ENCODE measurements around the gene KAT2B. TPM values are rescaled to one million over a fixed set of nuclear protein-coding genes. Genes with fewer than 3 reads are reported as not detected.

KAT2B gene
- total RNA-seq = 1.4 and 3.5 TPM in 2 replicates

DNA sequence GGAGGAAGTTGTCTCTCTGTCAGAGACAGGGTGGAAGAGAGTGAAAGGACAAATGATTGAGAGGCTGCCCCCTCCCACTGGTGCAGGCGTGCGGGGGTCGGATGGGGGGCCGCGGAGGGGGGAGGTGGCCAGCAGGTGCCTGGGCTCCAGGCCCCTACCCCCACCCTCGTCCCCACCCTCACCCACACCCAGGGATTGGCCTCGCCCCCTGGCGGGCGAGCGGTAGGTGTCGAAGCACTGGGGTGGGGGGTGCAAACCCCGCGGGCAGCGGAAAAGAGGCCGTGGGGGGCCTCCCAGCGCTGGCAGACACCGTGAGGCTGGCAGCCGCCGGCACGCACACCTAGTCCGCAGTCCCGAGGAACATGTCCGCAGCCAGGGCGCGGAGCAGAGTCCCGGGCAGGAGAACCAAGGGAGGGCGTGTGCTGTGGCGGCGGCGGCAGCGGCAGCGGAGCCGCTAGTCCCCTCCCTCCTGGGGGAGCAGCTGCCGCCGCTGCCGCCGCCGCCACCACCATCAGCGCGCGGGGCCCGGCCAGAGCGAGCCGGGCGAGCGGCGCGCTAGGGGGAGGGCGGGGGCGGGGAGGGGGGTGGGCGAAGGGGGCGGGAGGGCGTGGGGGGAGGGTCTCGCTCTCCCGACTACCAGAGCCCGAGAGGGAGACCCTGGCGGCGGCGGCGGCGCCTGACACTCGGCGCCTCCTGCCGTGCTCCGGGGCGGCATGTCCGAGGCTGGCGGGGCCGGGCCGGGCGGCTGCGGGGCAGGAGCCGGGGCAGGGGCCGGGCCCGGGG, at the start of gene KAT2B:
Gene KAT2B (plus strand): TSS at position 682 of the 783 bp plus-strand sequence. CDS start 32 bp downstream, at position 714.

GRCh38 chr3:20012164-20012563, 28.1 kb upstream of the KAT2B start, which contains the start of gene PP2D1:
Gene PP2D1 (minus strand): TSS chr3:20012264. CDS start chr3:20012072, 192 bp downstream.

DNA sequence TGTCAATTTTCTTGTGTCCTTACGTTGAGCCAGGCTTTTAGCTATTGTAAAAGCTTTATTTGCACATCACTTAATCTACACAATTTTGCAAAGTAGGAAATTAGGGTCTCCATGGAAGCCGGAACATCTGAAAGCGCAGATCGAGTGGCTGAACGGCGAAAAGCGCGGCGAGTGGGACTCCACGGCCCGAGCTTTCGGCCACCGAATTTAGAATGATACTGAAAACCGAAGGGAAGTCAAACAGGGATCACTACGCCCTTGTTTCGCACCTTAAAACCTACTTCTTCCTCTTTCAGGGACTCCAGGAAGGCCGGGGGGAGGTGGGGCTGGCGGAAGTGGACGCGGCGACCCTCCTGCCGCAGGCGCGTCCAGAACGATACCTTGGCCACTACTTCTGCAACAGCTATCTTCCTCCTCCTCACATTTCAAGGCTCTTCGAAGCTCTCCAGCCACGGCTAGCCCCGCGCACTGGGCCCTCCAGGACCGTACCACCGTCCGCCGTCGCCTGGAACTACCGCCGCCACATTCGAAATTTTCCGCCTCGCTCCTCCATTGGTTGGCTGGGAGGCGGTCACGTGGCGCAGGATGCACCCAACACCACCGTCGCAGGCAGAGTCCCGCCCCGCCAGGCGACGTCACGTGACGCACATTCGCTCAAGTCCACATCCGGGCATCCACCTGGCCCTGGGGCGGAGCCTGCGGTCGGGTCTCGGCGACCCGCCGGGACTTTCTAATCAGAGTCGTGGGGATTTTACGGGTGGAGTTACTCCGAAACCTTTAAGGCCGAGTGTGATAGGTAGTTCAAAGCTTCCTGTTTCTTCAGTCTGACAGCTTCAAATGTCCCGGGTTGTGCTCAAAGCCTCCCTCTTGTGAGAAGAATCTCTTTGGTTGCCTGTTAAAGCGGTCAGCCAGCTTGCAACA, 145.7 kb downstream of the KAT2B start, which contains the start of gene SGO1:
Gene SGO1 (minus strand): TSS at position 528 of the 921 bp plus-strand sequence. CDS start 2,179 bp downstream, outside the sequence.

Other genes with a start within 250 kb of the KAT2B start
- gene EFHB, start 106.2 kb upstream of the KAT2B start, total RNA-seq = not detected in 2 replicates
- 37.6 and 39.5 TPM in 2 replicates for gene RAB5A, start 93.3 kb upstream of the KAT2B start, total RNA-seq
- gene PP2D1, start 28.2 kb upstream of the KAT2B start, total RNA-seq = not detected in 2 replicates
- gene SGO1, start 145.8 kb downstream of the KAT2B start, total RNA-seq = 2.7 and 8.8 TPM in 2 replicates

Data from hair follicular keratinocyte (primary cell).